HG03575 (cell line): ENCODE results near the gene P2RX1.
"Not testable (repeated sequence)": the region's sequence is repeated elsewhere in the genome, so short reads cannot be mapped to it uniquely, and the experiment has no call there.

ENCODE experiments used
- ATAC-seq: cut with Tn5 transposase; IDR thresholded peaks from one replicate; pipeline ENCODE4 v1.9.1; 2021; ENCODE audit not compliant: unreplicated experiment, insufficient number of reproducible peaks, low FRiP score; ENCODE audit errors: extremely low read depth

Gene P2RX1

GRCh38 chr17:3954086-3954485, 37.8 kb upstream of the P2RX1 start:
- no peak for ATAC-seq

- no peak for ATAC-seq
Observed at GRCh38 chr17:3953542-3953941, 37.3 kb upstream of the P2RX1 start.

- no peak for ATAC-seq
Observed at GRCh38 chr17:3952186-3952585, 35.9 kb upstream of the P2RX1 start.

- no peak for ATAC-seq
Observed at GRCh38 chr17:3951420-3951819, 35.2 kb upstream of the P2RX1 start.

GRCh38 chr17:3951003-3951402, 34.7 kb upstream of the P2RX1 start:
- ATAC-seq, result no peak

- ATAC-seq, result no peak
Observed at GRCh38 chr17:3950584-3950983, 34.3 kb upstream of the P2RX1 start.

GRCh38 chr17:3949418-3949817, 33.2 kb upstream of the P2RX1 start:
- ATAC-seq, result no peak

GRCh38 chr17:3948551-3948950, 32.3 kb upstream of the P2RX1 start:
- ATAC-seq, result not testable (repeated sequence)

GRCh38 chr17:3947318-3947810, 31.1 kb upstream of the P2RX1 start:
- ATAC-seq, result no peak

- no peak for ATAC-seq
Observed at GRCh38 chr17:3946711-3947235, 30.5 kb upstream of the P2RX1 start.

- no peak for ATAC-seq
Observed at GRCh38 chr17:3944485-3945388, 28.5 kb upstream of the P2RX1 start.

- ATAC-seq, result no peak
Observed at GRCh38 chr17:3943240-3943891, 27.1 kb upstream of the P2RX1 start.

- no peak for ATAC-seq
Observed at GRCh38 chr17:3940965-3941698, 24.9 kb upstream of the P2RX1 start.

- ATAC-seq, result no peak
Observed at GRCh38 chr17:3937359-3937758, 21.1 kb upstream of the P2RX1 start.

- no peak for ATAC-seq
Observed at GRCh38 chr17:3935825-3936355, 19.6 kb upstream of the P2RX1 start.

GRCh38 chr17:3935140-3935542, 18.9 kb upstream of the P2RX1 start:
- no peak for ATAC-seq

- ATAC-seq, result no peak
Observed at GRCh38 chr17:3929764-3930163, 13.5 kb upstream of the P2RX1 start.

GRCh38 chr17:3929181-3929580, 12.9 kb upstream of the P2RX1 start:
- ATAC-seq, result no peak

- ATAC-seq, result no peak
Observed at GRCh38 chr17:3928406-3928805, 12.1 kb upstream of the P2RX1 start.
